WTC11 (cell line): ENCODE data around the gene TLE3.

Experiments used
- CBFB ChIP-seq: sonication (generic); formaldehyde crosslinking; IDR thresholded peaks from 2 replicates; pipeline ENCODE4 v1.8.1; 2022; ENCODE audit warnings: mild to moderate bottlenecking, low read depth, missing genetic modification reagents
- CREM ChIP-seq: sonication (generic); formaldehyde crosslinking; IDR thresholded peaks from 2 replicates; pipeline ENCODE4 v1.8.1; 2022; ENCODE audit warnings: mild to moderate bottlenecking, missing genetic modification reagents, moderate library complexity
- ESRRA ChIP-seq: sonication (generic); formaldehyde crosslinking; IDR thresholded peaks from 2 replicates; pipeline ENCODE4 v1.8.1; 2022; ENCODE audit warnings: mild to moderate bottlenecking, missing genetic modification reagents, borderline replicate concordance
- FOXK1 ChIP-seq: sonication (generic); formaldehyde crosslinking; IDR thresholded peaks from 2 replicates; pipeline ENCODE4 v1.8.0; 2022; ENCODE audit warnings: mild to moderate bottlenecking, moderate library complexity, missing genetic modification reagents
- JUN ChIP-seq: sonication (generic); formaldehyde crosslinking; IDR thresholded peaks from 2 replicates; pipeline ENCODE4 v1.8.0; 2023; ENCODE audit warnings: mild to moderate bottlenecking, missing genetic modification reagents
- NFE2L1 ChIP-seq: sonication (generic); formaldehyde crosslinking; IDR thresholded peaks from 2 replicates; pipeline ENCODE4 v1.8.1; 2023; ENCODE audit warnings: missing genetic modification reagents
- RELA ChIP-seq: sonication (generic); formaldehyde crosslinking; IDR thresholded peaks from 2 replicates; pipeline ENCODE4 v1.8.1; 2022; ENCODE audit warnings: missing genetic modification reagents, mild to moderate bottlenecking, borderline replicate concordance
- RORB ChIP-seq: fragments of 250-450 bp; sonication (Bioruptor Pico); IDR thresholded peaks from 2 replicates; pipeline ENCODE4 v1.9.0; 2021; ENCODE audit warnings: mild to moderate bottlenecking
- ZNF232 ChIP-seq: sonication (generic); formaldehyde crosslinking; IDR thresholded peaks from 2 replicates; pipeline ENCODE4 v1.8.0; 2022; ENCODE audit warnings: mild to moderate bottlenecking, missing genetic modification reagents
- TF ChIP-seq, protein P1 (sequence below): sonication (generic); formaldehyde crosslinking; IDR thresholded peaks from 2 replicates; pipeline ENCODE4 v1.8.0; 2022; ENCODE audit warnings: mild to moderate bottlenecking, missing genetic modification reagents
- TF ChIP-seq, protein P2 (sequence below): fragments of 250-450 bp; sonication (Bioruptor Pico); IDR thresholded peaks from 2 replicates; pipeline ENCODE4 v1.9.0; 2021; ENCODE audit warnings: mild to moderate bottlenecking
- TF ChIP-seq, protein P3 (sequence below): fragments of 200-600 bp; IDR thresholded peaks from 2 replicates; pipeline ENCODE4 v1.8.0; 2022; ENCODE audit warnings: antibody characterized with exemption
- TF ChIP-seq, protein P4 (sequence below): sonication (generic); formaldehyde crosslinking; IDR thresholded peaks from 2 replicates; pipeline ENCODE4 v1.8.0; 2022; ENCODE audit warnings: mild to moderate bottlenecking, missing genetic modification reagents

DNA sequence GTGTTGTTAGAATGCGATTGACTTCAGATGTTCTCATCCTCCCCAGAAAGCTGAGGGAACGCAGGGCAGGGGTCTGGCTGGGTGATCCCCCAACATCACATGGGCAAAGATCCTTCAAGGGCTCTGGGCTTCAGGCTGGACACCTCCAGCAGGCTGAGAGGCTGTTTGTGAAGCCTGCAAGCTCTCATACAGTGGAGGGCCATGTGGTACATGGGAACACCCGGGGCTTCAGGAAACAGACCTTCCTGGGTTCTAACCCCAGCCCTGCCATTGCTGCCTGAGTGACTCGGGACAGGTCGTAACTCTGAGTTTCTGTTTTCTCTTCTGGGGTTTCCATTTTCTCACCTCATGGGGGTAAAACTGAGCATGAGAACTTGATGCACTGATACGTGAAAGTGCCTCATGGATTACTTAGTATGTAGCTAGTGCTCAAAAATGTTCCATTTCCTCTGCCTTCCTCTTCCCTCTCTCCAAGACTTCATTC lies 81.2 kb downstream of the TLE3 start:
- TF ChIP-seq, protein P1, sequence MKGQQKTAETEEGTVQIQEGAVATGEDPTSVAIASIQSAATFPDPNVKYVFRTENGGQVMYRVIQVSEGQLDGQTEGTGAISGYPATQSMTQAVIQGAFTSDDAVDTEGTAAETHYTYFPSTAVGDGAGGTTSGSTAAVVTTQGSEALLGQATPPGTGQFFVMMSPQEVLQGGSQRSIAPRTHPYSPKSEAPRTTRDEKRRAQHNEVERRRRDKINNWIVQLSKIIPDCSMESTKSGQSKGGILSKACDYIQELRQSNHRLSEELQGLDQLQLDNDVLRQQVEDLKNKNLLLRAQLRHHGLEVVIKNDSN (CRISPR knock-in tag) = no peak
- TF ChIP-seq, protein P2, sequence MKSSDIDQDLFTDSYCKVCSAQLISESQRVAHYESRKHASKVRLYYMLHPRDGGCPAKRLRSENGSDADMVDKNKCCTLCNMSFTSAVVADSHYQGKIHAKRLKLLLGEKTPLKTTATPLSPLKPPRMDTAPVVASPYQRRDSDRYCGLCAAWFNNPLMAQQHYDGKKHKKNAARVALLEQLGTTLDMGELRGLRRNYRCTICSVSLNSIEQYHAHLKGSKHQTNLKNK (CRISPR knock-in tag) = no peak
- TF ChIP-seq ZNF232 (CRISPR knock-in tag) = no peak
- TF ChIP-seq, protein P3, sequence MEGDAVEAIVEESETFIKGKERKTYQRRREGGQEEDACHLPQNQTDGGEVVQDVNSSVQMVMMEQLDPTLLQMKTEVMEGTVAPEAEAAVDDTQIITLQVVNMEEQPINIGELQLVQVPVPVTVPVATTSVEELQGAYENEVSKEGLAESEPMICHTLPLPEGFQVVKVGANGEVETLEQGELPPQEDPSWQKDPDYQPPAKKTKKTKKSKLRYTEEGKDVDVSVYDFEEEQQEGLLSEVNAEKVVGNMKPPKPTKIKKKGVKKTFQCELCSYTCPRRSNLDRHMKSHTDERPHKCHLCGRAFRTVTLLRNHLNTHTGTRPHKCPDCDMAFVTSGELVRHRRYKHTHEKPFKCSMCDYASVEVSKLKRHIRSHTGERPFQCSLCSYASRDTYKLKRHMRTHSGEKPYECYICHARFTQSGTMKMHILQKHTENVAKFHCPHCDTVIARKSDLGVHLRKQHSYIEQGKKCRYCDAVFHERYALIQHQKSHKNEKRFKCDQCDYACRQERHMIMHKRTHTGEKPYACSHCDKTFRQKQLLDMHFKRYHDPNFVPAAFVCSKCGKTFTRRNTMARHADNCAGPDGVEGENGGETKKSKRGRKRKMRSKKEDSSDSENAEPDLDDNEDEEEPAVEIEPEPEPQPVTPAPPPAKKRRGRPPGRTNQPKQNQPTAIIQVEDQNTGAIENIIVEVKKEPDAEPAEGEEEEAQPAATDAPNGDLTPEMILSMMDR = no peak
- TF ChIP-seq RELA = no peak
- TF ChIP-seq FOXK1 (CRISPR knock-in tag) = no peak
- no peak for TF ChIP-seq JUN (CRISPR knock-in tag)
- TF ChIP-seq RORB (CRISPR knock-in tag) = no peak
- no peak for TF ChIP-seq CBFB (CRISPR knock-in tag)
- TF ChIP-seq, protein P4, sequence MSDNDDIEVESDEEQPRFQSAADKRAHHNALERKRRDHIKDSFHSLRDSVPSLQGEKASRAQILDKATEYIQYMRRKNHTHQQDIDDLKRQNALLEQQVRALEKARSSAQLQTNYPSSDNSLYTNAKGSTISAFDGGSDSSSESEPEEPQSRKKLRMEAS = no peak
- no peak for TF ChIP-seq CREM (CRISPR knock-in tag)
- no peak for TF ChIP-seq NFE2L1 (CRISPR knock-in tag)
- TF ChIP-seq ESRRA (CRISPR knock-in tag) = no peak
